VCaP (cell line): Measurements from ENCODE around the gene COL6A3.

Source experiments
- H3K27ac ChIP-seq: fragments of 450-650 bp; 2 replicates; pipeline ENCODE4 v1.5.1; 2017
- CTCF ChIP-seq: fragments of 450-650 bp; conservative IDR thresholded peaks from 2 replicates; pipeline ENCODE4 v1.5.1; 2017; ENCODE audit warnings: mild to moderate bottlenecking, moderate library complexity

COL6A3 gene

GRCh38 chr2:237413777-237414661, at the start of gene COL6A3:
COL6A3 (minus strand) TSS chr2:237414164; CDS start chr2:237396817, 17,347 bp downstream.
- TF ChIP-seq CTCF: no peak
- H3K27ac ChIP-seq: no peak within 1 kb of the TSS

GRCh38 chr2:237459741-237460174, 45.8 kb upstream of the COL6A3 start:
- TF ChIP-seq CTCF: no peak
- no peak overlapping the region for H3K27ac ChIP-seq

GRCh38 chr2:237459226-237459625, 45.3 kb upstream of the COL6A3 start:
- no peak overlapping the region for H3K27ac ChIP-seq
- TF ChIP-seq CTCF: no peak

GRCh38 chr2:237458519-237458918, 44.6 kb upstream of the COL6A3 start:
- no peak overlapping the region for H3K27ac ChIP-seq
- TF ChIP-seq CTCF: no peak

GRCh38 chr2:237457388-237457941, 43.5 kb upstream of the COL6A3 start:
- TF ChIP-seq CTCF: no peak
- no peak overlapping the region for H3K27ac ChIP-seq

- H3K27ac ChIP-seq: no peak overlapping the region
- no peak for TF ChIP-seq CTCF
Observed at GRCh38 chr2:237456200-237456843, 42.4 kb upstream of the COL6A3 start.

GRCh38 chr2:237455764-237456163, 41.8 kb upstream of the COL6A3 start:
- TF ChIP-seq CTCF: no peak
- no peak overlapping the region for H3K27ac ChIP-seq
